Liver (tissue), 3 donors: ENCODE results near the gene UBE2V1.

Source experiments
- CTCF ChIP-seq: fragments of 150-350 bp; IDR thresholded peaks from 2 replicates; pipeline ENCODE4 v1.5.1; 2017; ENCODE audit warnings: improper control_type of control experiment, low read depth, low read length; ENCODE audit not compliant: missing input control
- EGR1 ChIP-seq, 2 donors: IDR thresholded peaks; 2 replicates each; pipeline ENCODE4 v1.6.1; 2016 to 2018; ENCODE audit warnings: antibody characterized with exemption in 2 of 2, low read depth in 2 of 2
- FOXA1 ChIP-seq: IDR thresholded peaks from 2 replicates; pipeline ENCODE4 v1.6.1; 2016; ENCODE audit warnings: antibody characterized with exemption
- GABPA ChIP-seq, 2 donors: IDR thresholded peaks in 1 of 2; conservative IDR thresholded peaks in 1 of 2; 2 replicates each; pipeline ENCODE4 v1.6.1; 2016; ENCODE audit warnings: antibody characterized with exemption in 2 of 2, mild to moderate bottlenecking in 1 of 2, moderate library complexity in 1 of 2
- HNF4A ChIP-seq, 2 donors: conservative IDR thresholded peaks; 2 replicates each; pipeline ENCODE4 v1.6.1; 2016; ENCODE audit warnings: antibody characterized with exemption in 2 of 2, mild to moderate bottlenecking in 2 of 2
- HNF4G ChIP-seq: IDR thresholded peaks from 2 replicates; pipeline ENCODE4 v1.6.1; 2016; ENCODE audit warnings: antibody characterized with exemption
- JUND ChIP-seq, 2 donors: IDR thresholded peaks; 2 replicates each; pipeline ENCODE4 v1.6.1; 2016; ENCODE audit warnings: antibody characterized with exemption in 2 of 2
- MAX ChIP-seq: IDR thresholded peaks from 2 replicates; pipeline ENCODE4 v1.6.1; 2016; ENCODE audit warnings: antibody characterized with exemption
- RAD21 ChIP-seq, 2 donors: IDR thresholded peaks; 2 replicates each; pipeline ENCODE4 v1.6.1; 2016; ENCODE audit warnings: antibody characterized with exemption in 2 of 2, mild to moderate bottlenecking in 2 of 2
- REST ChIP-seq: IDR thresholded peaks from 2 replicates; pipeline ENCODE4 v1.6.1; 2016; ENCODE audit warnings: antibody characterized with exemption, mild to moderate bottlenecking
- RXRA ChIP-seq, 2 donors: IDR thresholded peaks; 2 replicates each; pipeline ENCODE4 v1.6.1; 2017 to 2018; ENCODE audit warnings: antibody characterized with exemption in 2 of 2, mild to moderate bottlenecking in 1 of 2
- SP1 ChIP-seq: IDR thresholded peaks from 2 replicates; pipeline ENCODE4 v1.6.1; 2018; ENCODE audit warnings: antibody characterized with exemption, mild to moderate bottlenecking
- TAF1 ChIP-seq: conservative IDR thresholded peaks from 2 replicates; pipeline ENCODE4 v1.6.1; 2016; ENCODE audit warnings: antibody characterized with exemption, mild to moderate bottlenecking
- YY1 ChIP-seq: IDR thresholded peaks from 2 replicates; pipeline ENCODE4 v1.6.1; 2016; ENCODE audit warnings: antibody characterized with exemption, mild to moderate bottlenecking
- donor health status: healthy.
- donor health status: healthy.

- TF ChIP-seq FOXA1 (peak; percentile 36), MAX (peak; percentile 82), SP1 (peak; percentile 63), CTCF (no peak), REST (peak; percentile 52), YY1 (peak; percentile 92), JUND (IDR thresholded peaks at IDR 0.05) (peak in 1 of 2 donors; percentile 86), RAD21 (IDR thresholded peaks at IDR 0.05) (peak; percentile 25 to 49), HNF4A (conservative IDR thresholded peaks at IDR 0.05) (peak; percentile 47 to 78), GABPA (IDR thresholded peaks at IDR 0.05 in 1 of 2, conservative IDR thresholded peaks at IDR 0.05 in 1 of 2) (peak in 1 of 2 donors; percentile 43), RXRA (IDR thresholded peaks at IDR 0.05) (peak; percentile 43 to 90), EGR1 (IDR thresholded peaks at IDR 0.05; ENCODE audit: low read depth in 2 of 2) (peak in 1 of 2 donors; percentile 34), HNF4G (no peak), TAF1 (no peak)
These were observed 31.4 kb upstream of the UBE2V1 start for GRCh38 chr20:50144362-50144761.
